Subcutaneous abdominal adipose tissue (tissue), 5 donors: Measurements from ENCODE around the gene SOX13.

Source experiments
- H3K27ac ChIP-seq: one replicate; pipeline ENCODE4 v1.7.0; 2013; ENCODE audit warnings: low read depth, mild to moderate bottlenecking, inconsistent platforms, low read length, moderate library complexity
- H3K27me3 ChIP-seq, 5 donors: one replicate each; pipeline ENCODE4 v1.7.0; 2013; ENCODE audit warnings: low read length in 5 of 5, inconsistent platforms in 1 of 5; ENCODE audit not compliant: control insufficient read depth in 5 of 5, insufficient read depth in 4 of 5
- H3K36me3 ChIP-seq, 5 donors: one replicate each; pipeline ENCODE4 v1.7.0; 2013; ENCODE audit warnings: low read length in 5 of 5; ENCODE audit not compliant: control insufficient read depth in 5 of 5, insufficient read depth in 5 of 5
- H3K4me1 ChIP-seq, 5 donors: one replicate each; pipeline ENCODE4 v1.7.0; 2013; ENCODE audit warnings: low read length in 5 of 5, mild to moderate bottlenecking in 3 of 5, moderate library complexity in 1 of 5; ENCODE audit not compliant: control insufficient read depth in 5 of 5, insufficient read depth in 5 of 5
- H3K4me3 ChIP-seq, 5 donors: one replicate each; pipeline ENCODE4 v1.7.0; 2013; ENCODE audit warnings: low read length in 5 of 5, low read depth in 1 of 5
- H3K9ac ChIP-seq, 5 donors: one replicate each; pipeline ENCODE4 v1.7.0; 2013; ENCODE audit warnings: low read length in 5 of 5, mild to moderate bottlenecking in 4 of 5, moderate library complexity in 3 of 5
- H3K9me3 ChIP-seq, 5 donors: one replicate each; pipeline ENCODE4 v1.7.0; 2013; ENCODE audit warnings: low read length in 5 of 5; ENCODE audit not compliant: control insufficient read depth in 5 of 5
- donor health status: healthy.
- donor health status: healthy.
- donor health status: healthy.
- donor health status: healthy.
- donor health status: healthy.

The SOX13 gene

DNA sequence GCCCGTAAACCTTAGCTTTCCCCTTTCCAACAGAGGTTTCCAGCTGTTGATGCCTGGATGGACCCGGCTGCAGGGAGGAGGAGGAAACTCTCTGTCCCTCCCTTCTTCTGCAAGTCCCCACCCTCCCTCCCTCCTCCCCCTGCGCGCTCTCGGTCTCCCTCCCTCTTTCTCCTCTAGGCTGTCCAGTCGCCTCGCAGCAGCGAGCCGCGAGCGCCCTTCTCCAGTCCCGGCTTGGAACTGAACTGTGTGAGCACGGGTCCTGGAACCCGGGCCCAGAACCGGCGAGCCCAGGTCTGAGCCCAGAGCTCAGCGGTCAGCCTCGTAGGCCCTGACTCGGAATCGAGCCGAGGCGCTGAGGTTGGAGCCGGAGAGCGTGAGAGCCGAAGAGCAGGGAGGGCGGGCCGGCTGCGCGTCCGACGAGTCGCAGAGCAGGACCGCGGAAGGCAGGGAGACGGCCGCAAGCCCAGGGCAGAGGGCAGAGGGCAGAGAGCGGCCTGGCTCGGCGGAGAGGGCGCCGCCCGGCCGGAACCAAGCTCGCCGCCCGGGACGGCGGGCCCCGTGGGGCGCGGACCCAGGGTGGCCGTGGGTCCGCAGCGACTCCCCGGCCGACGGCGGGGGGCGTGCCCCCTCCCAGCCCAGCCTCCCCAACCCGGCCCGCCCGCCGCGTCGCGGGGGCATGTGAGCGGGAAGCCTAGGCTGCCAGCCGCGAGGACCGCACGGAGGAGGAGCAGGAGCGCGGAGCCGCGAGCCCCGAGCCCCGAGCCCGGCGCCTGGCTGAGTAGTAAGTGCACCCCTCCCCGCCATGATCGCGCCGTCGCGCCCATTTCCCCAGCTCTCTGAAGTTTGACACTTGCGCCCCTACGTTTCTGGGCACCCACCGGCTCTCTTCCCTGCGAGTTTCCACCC is at the start of gene SOX13:
TSS of gene SOX13 (plus strand) at position 185 of the 906 bp plus-strand sequence. CDS start 39,801 bp downstream, outside the sequence.
- peak within 1 kb of the TSS; percentile 79 for H3K27ac ChIP-seq
- no peaks in the 10 kb centered on the region for H3K36me3 ChIP-seq
- peaks cover 0 to 43% (median 30%) of the 10 kb centered on the region in 5 donors for H3K4me1 ChIP-seq

DNA sequence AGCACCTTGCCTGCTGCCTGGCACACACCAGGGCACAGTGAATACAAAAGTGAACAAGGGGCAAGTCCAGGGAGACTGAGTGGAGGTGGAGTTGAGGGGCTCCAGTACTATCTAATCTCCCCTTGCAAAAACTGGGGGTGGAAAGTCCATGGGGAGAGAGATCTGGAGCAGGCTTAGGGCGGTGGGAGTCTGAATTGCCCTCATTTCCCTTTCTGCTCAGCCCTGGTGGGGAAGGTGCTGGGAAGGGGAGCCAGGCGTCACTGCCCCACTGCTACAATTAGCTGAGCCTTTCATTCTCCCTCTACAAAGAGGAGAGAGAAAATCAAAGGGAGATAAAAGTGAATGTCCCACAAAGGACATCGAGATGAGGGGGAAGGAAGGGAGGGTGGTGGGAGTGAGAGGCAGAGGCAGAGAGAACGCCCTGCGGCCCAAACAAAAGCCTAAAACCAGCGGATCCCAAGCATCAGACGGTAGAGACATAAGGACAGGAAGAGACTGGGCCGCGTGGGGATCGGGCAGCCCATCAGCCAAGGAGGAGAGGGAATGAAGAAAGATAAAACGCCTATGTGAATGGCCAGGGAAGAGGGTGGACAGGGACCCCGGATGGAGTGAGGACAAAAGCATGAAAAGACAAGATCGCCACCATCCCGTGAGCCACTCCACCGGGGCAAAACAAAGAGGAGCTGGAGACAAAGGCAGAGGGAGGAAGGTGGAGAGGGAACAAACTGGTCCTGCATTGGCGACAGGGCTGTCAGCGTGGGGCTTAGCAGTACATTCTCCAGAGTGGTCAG is 46.8 kb upstream of the SOX13 start:
- Histone ChIP-seq H3K9ac (no peak overlapping the region), H3K4me3 (no peak overlapping the region)

More for the DNA sequence above, at the start of gene SOX13:
- H3K4me3 ChIP-seq: peak within 1 kb of the TSS; percentile 76 to 96 (median 91)
- H3K9ac ChIP-seq: peak within 1 kb of the TSS; percentile 41 to 79 (median 60)
- no peaks in the 10 kb centered on the region for H3K9me3 ChIP-seq
- H3K27me3 ChIP-seq: no peaks in the 10 kb centered on the region

DNA sequence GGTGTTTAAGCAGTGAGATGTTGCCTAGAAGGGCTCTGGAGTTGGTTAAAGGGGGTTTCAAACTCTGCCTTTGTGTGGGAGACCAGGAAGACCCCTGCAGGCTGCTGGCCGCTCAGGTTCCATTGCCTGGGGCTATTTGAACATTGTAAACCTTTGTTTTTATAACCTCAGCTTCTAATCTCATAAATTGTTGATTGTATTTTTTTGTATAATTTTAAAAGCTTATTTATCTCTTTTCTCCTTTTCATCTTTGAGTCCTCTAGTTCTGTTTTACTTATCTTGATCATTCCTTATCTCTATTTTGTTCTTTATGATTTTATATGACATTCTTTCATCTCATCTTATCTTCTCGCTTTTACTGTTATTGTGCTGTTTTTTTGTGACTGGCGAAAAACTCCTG is 45.5 kb upstream of the SOX13 start:
- Histone ChIP-seq H3K4me1 (no peaks in the 10 kb centered on the region), H3K4me3 (no peak overlapping the region), H3K36me3 (no peaks in the 10 kb centered on the region), H3K9ac (no peak overlapping the region), H3K27ac (no peak overlapping the region), H3K9me3 (no peaks in the 10 kb centered on the region), H3K27me3 (peaks cover 0 to 10% (median 0%) of the 10 kb centered on the region in 5 donors)

More for the DNA sequence above, 46.8 kb upstream of the SOX13 start:
- Histone ChIP-seq H3K27me3 (peaks cover 0 to 8% (median 0%) of the 10 kb centered on the region in 5 donors), H3K9me3 (no peaks in the 10 kb centered on the region), H3K27ac (no peak overlapping the region), H3K4me1 (no peaks in the 10 kb centered on the region), H3K36me3 (no peaks in the 10 kb centered on the region)

DNA sequence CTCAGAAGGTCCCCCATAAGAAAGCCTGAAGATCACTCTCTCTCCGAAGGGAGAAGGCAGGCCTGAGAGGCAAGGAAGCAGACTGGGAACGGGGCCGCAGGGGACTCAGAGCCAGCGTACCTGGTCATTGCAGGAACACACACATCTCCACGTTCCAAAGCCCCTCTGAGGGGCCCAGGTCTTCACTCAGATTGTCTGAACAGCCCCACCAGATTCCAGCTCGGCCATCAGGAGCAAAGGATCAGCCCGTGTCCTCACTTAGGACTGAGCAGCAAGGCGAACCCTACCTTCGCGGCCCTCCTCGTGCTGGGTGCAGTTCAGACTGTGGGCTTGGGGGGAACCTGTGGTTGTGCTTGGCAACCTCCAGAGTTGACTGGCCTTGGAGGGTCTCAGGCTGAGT is 43.9 kb upstream of the SOX13 start:
- H3K4me1 ChIP-seq: no peaks in the 10 kb centered on the region
- H3K36me3 ChIP-seq: no peaks in the 10 kb centered on the region
- peaks cover 0 to 10% (median 0%) of the 10 kb centered on the region in 5 donors for H3K27me3 ChIP-seq
- H3K27ac ChIP-seq: no peak overlapping the region
- no peak overlapping the region for H3K4me3 ChIP-seq
- H3K9me3 ChIP-seq: no peaks in the 10 kb centered on the region
- H3K9ac ChIP-seq: no peak overlapping the region

DNA sequence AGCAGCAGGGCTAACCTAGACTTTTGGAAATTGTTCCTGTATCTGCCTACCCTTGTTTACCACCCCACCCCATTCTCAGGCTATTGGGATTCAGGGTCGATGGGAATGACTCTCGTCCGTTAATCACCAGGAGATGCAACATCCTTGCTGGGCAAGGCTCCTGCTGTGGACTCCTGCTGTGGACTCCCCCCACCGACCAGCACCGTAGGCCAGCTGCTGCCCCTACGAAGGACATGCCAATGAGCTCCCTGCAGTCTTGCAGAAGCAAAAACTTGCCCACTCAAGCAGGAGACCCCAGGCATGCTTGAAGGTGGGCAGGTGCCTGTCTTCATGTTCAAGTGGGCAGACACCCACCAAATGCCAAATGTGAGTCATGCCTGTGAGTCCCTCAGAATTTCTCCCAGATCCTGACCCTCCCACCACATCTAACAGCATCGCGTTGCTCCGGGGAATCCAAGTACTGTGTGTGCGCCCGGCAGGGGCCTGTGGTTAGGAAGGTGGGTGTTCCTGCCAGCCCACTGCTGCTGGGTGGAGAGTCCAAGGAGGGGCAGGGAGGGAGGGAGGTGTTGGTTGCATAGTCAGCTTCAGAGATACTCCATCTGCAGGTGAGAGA is 41.7 kb upstream of the SOX13 start:
- no peaks in the 10 kb centered on the region for H3K9me3 ChIP-seq
- H3K4me3 ChIP-seq: no peak overlapping the region
- peaks cover 0 to 5% (median 0%) of the 10 kb centered on the region in 5 donors for H3K27me3 ChIP-seq
- H3K27ac ChIP-seq: no peak overlapping the region
- no peaks in the 10 kb centered on the region for H3K36me3 ChIP-seq
- no peak overlapping the region for H3K9ac ChIP-seq
- no peaks in the 10 kb centered on the region for H3K4me1 ChIP-seq

DNA sequence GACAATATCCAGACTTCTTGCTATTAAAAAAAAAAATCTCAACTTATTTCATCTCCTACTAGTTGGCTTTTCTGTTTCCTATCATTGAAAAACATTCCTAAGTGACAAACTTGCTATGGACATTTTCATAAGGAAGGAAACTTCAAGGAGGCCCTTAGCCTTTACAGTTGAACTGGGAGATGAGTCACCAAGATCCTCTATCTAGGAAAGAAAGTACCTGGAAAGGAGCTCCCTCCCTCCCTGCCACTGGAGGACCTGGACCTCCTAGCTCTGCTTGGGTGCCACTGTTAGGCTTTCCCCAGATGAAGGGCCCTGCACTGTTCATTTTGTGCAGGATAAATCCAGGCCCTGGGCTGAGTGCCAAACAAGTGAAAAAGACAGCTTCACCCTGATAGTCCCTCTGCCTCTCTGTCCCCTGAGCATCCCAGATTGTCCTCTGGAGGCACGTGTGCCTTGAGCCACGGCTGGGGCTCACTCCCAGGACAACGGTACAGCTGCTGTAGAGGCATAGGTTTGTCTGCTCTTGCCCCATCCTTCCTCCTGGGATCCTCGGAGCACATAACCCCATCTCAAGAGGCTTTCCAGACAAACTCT is 40.2 kb upstream of the SOX13 start:
- H3K9ac ChIP-seq: no peak overlapping the region
- H3K9me3 ChIP-seq: no peaks in the 10 kb centered on the region
- no peaks in the 10 kb centered on the region for H3K4me1 ChIP-seq
- H3K27me3 ChIP-seq: peaks cover 0 to 5% (median 0%) of the 10 kb centered on the region in 5 donors
- H3K36me3 ChIP-seq: no peaks in the 10 kb centered on the region
- no peak overlapping the region for H3K27ac ChIP-seq
- no peak overlapping the region for H3K4me3 ChIP-seq

DNA sequence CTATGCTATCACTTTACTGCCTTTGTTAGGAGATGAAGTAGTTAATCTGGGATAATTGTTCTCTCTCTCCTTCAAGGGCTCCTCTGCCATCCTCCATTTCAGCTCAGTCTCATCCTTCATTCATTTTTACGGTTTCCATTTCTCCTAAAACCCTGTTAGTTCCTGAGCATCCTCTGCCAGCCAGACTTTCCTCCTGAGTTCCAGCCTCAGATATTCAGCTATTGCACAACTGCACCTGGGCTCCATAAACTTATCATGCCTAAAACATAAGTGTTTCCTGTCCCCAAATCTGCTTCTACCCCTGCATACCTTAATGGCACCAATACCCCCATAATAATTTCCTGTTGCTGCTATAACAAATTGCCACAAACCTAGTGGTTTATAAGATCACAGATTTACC is 39.6 kb upstream of the SOX13 start:
- no peaks in the 10 kb centered on the region for H3K36me3 ChIP-seq
- H3K9me3 ChIP-seq: no peaks in the 10 kb centered on the region
- no peaks in the 10 kb centered on the region for H3K4me1 ChIP-seq
- H3K9ac ChIP-seq: no peak overlapping the region
- H3K27ac ChIP-seq: no peak overlapping the region
- peaks cover 0 to 5% (median 0%) of the 10 kb centered on the region in 5 donors for H3K27me3 ChIP-seq
- no peak overlapping the region for H3K4me3 ChIP-seq

DNA sequence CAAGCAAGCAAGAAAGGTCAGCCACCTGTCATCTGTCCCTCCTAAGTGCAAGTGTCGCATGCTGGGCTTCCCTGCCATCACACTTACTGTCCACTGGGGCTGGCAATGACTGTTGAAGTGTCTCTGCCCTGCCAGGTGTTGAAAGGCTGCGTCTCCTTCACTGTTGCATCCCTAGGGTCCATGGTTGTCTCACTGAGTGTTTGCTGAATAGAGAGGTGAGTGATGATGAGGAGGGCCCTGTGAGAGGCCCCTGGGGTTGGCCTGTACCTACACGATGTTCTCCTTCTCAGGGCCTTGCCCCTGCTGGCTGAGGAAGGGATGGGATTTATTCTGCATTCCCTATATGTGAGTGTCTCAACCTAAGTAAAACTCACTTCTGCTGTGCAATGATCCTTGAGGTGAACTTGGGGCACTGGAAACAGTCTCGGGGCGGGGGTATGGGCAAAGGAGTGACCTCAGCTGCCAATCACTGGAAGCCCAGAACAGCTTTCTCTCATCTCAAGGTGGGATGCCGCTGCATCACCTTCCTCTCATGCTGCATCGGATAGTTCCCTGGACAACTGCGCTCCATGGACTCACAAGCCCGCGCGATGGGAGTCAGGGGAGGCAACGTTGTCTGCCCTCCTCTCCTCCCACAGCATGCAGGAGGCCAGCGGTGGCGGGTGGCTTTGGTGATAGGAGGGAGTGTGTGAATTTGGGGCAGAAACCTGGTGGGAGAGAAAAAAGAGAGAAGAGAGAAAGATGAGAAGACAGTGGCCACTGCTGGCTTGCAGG is 35.8 kb upstream of the SOX13 start:
- H3K9me3 ChIP-seq: no peaks in the 10 kb centered on the region
- H3K9ac ChIP-seq: no peak overlapping the region
- H3K27me3 ChIP-seq: peaks cover 0 to 3% (median 0%) of the 10 kb centered on the region in 5 donors
- peaks cover 9 to 16% (median 14%) of the 10 kb centered on the region in 5 donors for H3K4me1 ChIP-seq
- no peak overlapping the region for H3K4me3 ChIP-seq
- H3K27ac ChIP-seq: no peak overlapping the region
- H3K36me3 ChIP-seq: no peaks in the 10 kb centered on the region

DNA sequence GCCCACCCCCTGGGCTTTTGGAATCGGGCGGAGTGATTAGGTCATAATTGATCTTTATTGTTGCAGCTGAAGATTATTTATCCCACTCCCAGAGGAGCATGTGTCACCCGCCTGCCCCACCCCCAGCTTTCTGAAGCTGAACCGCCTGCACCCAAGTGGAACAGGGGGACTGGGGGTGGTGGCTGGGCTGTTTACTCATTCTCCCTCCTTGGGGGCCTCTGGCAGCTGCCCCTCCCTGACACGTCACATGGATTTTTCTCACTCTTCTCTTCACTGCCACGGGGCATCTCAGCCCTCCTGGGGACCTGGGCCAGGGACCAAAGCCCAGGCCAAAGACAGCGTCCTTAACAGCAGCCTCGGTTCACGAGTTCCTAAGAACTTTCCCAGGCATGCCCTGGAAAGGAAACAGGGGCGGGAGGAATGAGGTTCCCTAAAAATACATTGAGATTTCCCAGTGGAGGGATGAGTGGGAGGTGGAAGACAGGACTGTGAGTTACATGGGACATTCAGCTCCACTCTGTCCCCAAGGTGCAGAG is 31.6 kb upstream of the SOX13 start:
- Histone ChIP-seq H3K27ac (peak overlapping the region; percentile 91), H3K4me3 (peak overlapping the region in 1 of 5 donors; percentile 19), H3K9ac (peak overlapping the region in 4 of 5 donors; percentile 23 to 82 (median 52)), H3K9me3 (no peaks in the 10 kb centered on the region), H3K4me1 (peaks cover 14 to 53% (median 20%) of the 10 kb centered on the region in 5 donors), H3K27me3 (peaks cover 0 to 3% (median 0%) of the 10 kb centered on the region in 5 donors), H3K36me3 (no peaks in the 10 kb centered on the region)
